Keratinocyte (primary cell): ENCODE data around the gene GNB3.

Experiments used
- CTCF ChIP-seq, 3 experiments: IDR thresholded peaks in 1 of 3; conservative IDR thresholded peaks in 1 of 3; optimal IDR thresholded peaks in 1 of 3; 2 replicates in 2 of 3; 3 replicates in 1 of 3; pipeline versions ENCODE3 to v1.5.1; 2011; ENCODE audit warnings: low read length in 3 of 3, mild to moderate bottlenecking in 3 of 3, moderate library complexity in 2 of 3, control low read depth in 1 of 3, inconsistent platforms in 1 of 3; ENCODE audit not compliant: insufficient read depth in 2 of 3; ENCODE audit errors: extremely low read depth in 1 of 3
- EZH2 ChIP-seq: IDR thresholded peaks from one replicate; pipeline ENCODE4 v1.6.1; 2012; ENCODE audit warnings: inconsistent platforms, mild to moderate bottlenecking, low read length, moderate library complexity

GRCh38 chr12:6810758-6811157 is 30.0 kb upstream of the GNB3 start:
- TF ChIP-seq CTCF (optimal IDR thresholded peaks at IDR 0.05 in 1 of 3, IDR thresholded peaks at IDR 0.05 in 1 of 3, conservative IDR thresholded peaks at IDR 0.05 in 1 of 3; ENCODE audit: extremely low read depth in 1 of 3, insufficient read depth in 2 of 3, low read length in 3 of 3) (no peak), EZH2 (no peak)
